DMS153 treated with DMSO at 0.1 percent for 48 hours (cell line): Measurements from ENCODE around the gene TMEM203.
"Not testable (repeated sequence)": the region's sequence is repeated elsewhere in the genome, so short reads cannot be mapped to it uniquely, and the experiment has no call there.

Experiments used
- DNase-seq: peaks from one replicate; lab custom pipeline; 2025; ENCODE audit not compliant: unreplicated experiment; lab: John Stamatoyannopoulos, UW

The TMEM203 gene

DNA sequence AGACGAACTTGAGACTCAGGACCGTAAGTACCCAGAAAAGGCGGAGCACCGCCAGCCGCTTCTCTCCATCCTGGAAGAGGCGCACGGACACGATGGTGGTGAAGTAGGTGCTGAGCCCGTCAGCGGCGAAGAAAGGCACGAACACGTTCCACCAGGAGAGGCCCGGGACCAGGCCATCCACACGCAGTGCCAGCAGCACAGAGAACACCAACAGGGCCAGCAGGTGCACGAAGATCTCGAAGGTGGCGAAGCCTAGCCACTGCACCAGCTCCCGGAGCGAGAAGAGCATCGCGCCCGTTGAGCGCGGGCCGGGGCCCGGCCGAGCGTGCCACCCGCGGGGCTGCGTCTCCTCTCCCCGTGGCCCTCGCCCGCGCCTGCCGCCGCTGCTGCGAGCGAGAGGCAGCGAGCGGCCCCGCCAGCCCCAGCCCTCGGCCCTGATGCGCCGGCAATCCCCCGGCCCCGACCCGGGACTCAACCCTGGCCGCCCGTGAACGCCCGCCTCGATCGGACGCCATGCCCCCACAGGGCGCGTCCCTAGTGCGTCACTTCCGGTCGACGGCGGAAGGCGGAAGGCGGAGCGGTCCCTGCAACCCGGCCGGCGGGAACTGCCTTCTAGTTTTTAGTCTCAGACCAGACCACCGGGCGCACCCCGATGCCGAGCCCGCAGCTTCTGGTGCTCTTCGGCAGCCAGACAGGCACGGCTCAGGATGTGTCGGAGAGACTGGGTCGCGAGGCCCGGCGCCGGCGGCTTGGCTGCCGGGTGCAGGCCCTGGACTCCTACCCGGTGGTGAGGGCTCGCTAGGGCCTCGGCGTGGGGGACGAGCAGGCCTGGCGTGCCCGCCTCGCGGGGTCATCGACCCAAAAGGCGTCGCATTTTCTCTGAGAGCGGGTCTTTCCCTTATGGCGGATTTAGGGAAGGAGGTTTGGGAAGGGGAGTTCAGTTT is at the start of gene TMEM203, which contains the start of gene NDOR1:
TSS of gene TMEM203 (minus strand) at position 523 of the 944 bp plus-strand sequence. CDS start at position 289, 234 bp downstream.
TSS of gene NDOR1 (plus strand) at position 575 of the 944 bp plus-strand sequence. CDS start at position 653, 78 bp downstream.
- DNase-seq = peak; percentile 59

DNA sequence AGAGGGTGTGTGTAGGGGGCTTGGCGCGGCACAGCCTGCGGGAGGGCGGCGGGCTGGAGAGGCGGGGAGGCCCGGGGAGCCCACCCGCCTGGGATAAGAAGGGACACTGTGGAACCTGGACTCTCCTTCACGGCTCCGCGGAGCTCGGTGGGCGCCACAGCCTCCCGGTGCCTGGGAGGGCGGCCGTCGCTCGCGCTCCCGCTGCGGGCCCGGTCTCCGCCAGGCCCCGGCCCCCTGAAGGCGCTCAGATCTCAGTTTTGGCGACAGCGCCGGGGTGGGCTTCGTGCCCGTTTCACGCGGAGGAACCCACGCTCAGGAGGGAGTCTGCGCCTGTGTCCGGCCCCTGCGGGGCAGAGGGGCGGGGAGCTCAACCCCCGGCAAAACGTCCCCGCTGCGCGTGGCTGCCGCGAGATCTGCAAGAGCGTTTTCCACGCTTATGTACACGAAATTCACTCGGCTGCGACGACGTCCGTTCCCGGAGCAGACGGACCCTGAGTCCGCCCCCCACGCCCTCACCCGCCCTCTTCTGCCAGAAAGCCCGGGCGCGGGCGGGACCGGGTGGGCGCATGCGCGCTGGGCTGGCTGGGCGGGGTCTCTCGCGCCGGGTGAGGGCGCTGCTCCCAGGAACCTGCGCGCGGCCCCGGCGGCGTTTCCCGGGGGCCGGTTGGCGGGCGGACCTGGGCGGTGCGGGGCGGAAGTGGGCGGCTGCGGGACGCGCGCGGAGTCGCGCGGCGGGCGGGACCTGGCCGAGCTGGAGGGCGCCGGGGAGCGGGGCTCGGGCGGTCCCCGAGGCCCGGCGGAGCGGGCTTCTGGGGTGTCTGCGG is 49.4 kb upstream of the TMEM203 start, which contains the start of gene NELFB:
TSS of gene NELFB (plus strand) at position 704 of the 824 bp plus-strand sequence.
- DNase-seq = peak; percentile 68

- no peak for DNase-seq
Measured at GRCh38 chr9:137253717-137254623, 48.5 kb upstream of the TMEM203 start.

GRCh38 chr9:137252555-137253506 is 47.4 kb upstream of the TMEM203 start:
- DNase-seq = peak; percentile 18

GRCh38 chr9:137251490-137252268 is 46.2 kb upstream of the TMEM203 start:
- DNase-seq = no peak

DNA sequence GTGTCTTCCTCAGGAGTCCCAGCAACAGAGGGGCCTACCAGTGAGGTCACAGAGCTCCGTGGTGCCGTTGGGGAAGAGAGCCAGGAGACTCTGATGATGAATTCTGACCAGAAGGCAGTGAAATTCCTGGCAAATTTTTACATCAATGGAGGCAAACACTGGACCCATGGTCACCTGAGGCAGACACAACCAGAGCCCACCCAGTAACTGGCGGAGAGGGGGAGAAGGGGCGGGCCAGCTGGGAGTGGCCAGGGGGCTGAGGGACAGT is 45.7 kb upstream of the TMEM203 start, which contains the start of gene STPG3:
TSS of gene STPG3 (plus strand) at position 93 of the 268 bp plus-strand sequence. CDS start at position 94, 1 bp downstream.
- no peak for DNase-seq

DNA sequence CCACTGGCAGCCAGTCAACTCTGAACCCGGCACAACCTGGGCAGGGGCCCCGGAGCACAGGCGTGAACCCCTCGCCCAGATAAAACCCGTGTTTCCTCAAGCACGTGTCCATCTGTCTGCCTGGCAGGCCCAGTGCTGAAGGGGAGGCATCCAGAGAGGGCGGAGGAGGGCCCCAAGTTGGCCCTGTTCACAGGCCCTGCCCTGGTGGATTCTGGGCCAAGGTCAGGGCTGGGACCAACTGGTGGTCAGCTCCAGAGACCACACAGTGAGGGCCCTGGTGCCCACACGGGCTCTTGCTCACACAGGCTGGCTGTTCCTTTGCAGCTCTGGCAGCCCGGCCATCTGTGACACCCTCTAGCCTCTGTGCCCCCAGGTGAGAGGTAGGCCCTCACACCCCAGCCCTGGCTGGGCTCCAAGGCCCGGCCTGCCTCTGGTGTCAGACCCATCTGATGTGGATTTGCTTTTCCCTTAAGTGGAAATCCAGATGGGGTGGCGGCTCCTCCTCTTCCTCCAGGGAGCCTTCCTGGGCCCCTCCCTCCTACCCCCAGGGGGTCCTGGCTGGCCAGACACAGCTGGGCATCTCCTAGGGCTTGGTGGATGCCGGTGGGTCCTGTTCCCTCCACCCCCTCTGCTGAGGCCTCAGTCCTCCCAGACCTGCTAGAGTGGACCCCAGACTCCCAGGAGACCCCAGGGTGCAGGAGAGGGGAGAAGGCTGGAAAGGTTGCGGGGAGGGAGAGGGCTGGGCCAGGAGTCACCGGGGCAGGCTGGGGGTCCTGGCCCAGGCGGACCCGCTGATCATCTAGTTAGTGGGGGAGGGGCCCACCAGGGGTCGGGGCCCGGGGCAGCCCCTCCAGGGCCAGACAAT is 45.1 kb upstream of the TMEM203 start:
- no peak for DNase-seq

DNA sequence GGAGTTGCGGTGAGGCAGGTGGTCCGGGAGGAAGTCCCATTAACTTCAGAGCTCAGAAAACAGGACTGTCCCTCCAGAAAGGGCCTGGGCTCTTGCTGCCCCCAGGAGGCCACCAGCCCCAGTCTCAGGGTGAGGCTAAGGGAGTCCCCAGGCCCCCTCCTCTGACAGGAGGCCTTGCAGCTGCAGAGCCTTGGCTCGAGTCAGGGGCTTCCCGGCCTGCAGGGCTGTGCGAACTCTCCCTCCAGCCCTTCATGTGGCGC is 42.4 kb upstream of the TMEM203 start:
- DNase-seq = no peak

DNA sequence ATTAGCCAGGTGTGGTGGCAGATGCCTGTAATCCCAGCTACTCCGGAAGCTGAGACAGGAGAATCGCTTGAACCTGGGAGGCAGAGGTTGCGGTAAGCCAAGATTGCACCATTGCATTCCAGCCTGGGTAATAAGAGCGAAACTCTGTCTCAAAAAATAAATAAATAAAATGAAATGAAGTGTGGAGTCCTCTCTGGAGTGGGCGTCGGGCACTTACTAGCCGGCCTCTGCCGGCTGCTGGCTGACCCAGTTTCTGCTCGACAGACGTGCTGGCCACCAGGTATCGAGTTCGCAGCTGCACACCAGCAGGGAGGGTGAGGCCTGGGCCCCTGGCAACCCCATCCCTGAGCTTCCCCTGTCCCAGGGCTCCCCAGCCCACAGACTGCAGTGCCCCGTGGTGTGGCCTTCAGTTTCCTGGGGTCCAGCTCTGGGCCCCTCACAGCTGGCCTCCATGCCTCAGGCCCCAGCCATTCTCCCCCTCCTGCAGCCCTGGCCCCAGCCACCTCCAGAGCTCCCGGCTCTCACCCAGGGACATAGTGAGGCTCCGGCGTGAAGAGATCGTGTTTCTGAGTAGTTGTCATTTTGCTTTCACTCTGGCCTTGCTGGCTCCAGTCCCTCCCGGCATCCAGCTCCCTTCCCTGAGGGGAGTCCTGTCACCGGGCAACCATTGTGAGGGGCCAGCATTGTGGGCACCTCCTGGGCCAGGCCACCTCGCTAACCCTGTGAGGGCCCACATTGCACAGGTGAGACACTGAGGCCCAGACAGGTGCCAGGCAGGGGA is 41.9 kb upstream of the TMEM203 start:
- DNase-seq = no peak

- DNase-seq = no peak
Measured at GRCh38 chr9:137245450-137246421, 40.3 kb upstream of the TMEM203 start.

- DNase-seq = no peak
Measured at GRCh38 chr9:137244486-137245449, 39.3 kb upstream of the TMEM203 start.

DNA sequence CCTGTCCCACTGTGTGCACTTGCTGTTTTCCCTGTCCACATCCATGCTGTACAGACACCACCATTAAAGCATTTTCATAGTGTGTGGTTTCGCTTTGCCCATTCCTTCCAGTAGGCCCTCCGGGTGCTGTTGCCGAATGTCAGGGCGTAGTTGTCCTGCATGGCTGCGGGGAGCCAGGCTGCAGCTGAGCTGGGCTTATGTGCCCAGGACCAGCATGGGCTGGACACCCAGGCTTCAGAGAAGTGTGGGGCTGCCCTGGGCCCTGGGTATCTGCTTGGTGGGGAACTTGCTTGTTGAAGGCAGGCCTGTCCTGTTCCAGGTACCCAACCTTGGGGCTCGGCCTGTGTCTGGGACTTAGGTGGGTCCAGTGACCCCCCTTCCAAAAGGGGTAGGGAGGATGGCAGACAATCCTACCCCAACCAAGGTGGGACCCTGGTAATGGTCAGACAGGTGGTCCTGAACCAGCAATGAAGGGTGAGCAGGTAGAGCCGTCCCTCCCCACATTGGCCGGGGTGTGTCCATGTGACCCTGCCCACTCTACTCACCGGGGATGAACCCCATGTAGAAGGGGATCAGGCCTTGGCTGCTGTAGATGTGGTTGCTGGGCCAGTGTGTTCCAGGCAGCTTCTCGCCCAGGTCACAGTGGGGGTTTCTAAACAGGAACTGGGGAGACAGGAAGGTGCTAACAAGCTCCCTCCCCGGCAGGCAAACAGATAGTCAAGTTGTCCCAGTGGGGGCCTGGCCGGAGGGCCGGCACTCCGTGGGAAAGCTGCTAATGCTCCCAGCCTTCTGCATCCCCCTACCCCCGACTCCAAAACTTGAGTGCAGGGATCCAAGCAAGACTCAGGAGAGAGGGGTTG is 38.4 kb upstream of the TMEM203 start:
- no peak for DNase-seq

DNA sequence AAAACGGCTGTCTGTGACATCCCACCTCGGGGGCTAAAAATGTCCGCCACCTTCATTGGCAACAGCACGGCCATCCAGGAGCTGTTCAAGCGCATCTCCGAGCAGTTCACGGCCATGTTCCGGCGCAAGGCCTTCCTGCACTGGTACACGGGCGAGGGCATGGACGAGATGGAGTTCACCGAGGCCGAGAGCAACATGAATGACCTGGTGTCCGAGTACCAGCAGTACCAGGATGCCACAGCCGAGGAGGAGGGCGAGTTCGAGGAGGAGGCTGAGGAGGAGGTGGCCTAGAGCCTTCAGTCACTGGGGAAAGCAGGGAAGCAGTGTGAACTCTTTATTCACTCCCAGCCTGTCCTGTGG is 37.8 kb upstream of the TMEM203 start:
- DNase-seq = not testable (repeated sequence)
